HepG2 (cell line): ENCODE data around the gene NUFIP1. TPM values are rescaled to one million over a fixed set of nuclear protein-coding genes. Genes with fewer than 3 reads are reported as not detected.

Experiments
- AFF4 ChIP-seq: sonication (generic); formaldehyde crosslinking; IDR thresholded peaks from 2 replicates; pipeline ENCODE4 v1.4.0; 2020; ENCODE audit warnings: missing genetic modification reagents
- ASH2L ChIP-seq: fragments of 300-600, 200-600 bp; sonication (generic); IDR thresholded peaks from 2 replicates; pipeline ENCODE4 v1.7.0; 2017; ENCODE audit warnings: low read depth, mild to moderate bottlenecking, moderate library complexity, mixed read lengths, low read length; ENCODE audit not compliant: insufficient read length
- CAMTA2 ChIP-seq: sonication (generic); formaldehyde crosslinking; IDR thresholded peaks from 2 replicates; pipeline ENCODE4 v1.4.0; 2020; ENCODE audit warnings: mild to moderate bottlenecking, missing genetic modification reagents, borderline replicate concordance
- FOXJ3 ChIP-seq: sonication (generic); formaldehyde crosslinking; IDR thresholded peaks from 2 replicates; pipeline ENCODE4 v1.4.0; 2020; ENCODE audit warnings: missing genetic modification reagents, mild to moderate bottlenecking, borderline replicate concordance
- FOXO1 ChIP-seq: sonication (generic); formaldehyde crosslinking; IDR thresholded peaks from 2 replicates; pipeline ENCODE4 v1.4.0; 2020; ENCODE audit warnings: missing genetic modification reagents
- HNRNPUL1 ChIP-seq: fragments of 200-400 bp; formaldehyde crosslinking; IDR thresholded peaks from 2 replicates; pipeline ENCODE4 v1.6.1; 2017; ENCODE audit warnings: low read depth, mild to moderate bottlenecking, low read length, moderate library complexity
- POLR2A ChIP-seq, 2 experiments: IDR thresholded peaks; 2 replicates each; pipeline ENCODE4 v1.6.1; 2011; ENCODE audit warnings: low read depth in 2 of 2, low read length in 2 of 2, mild to moderate bottlenecking in 1 of 2, moderate library complexity in 1 of 2; ENCODE audit not compliant: insufficient read depth in 1 of 2
- RCOR2 ChIP-seq: IDR thresholded peaks from 2 replicates; pipeline ENCODE4 v1.6.1; 2016; ENCODE audit warnings: missing biosample characterization, missing genetic modification reagents
- SNAI1 ChIP-seq: sonication (generic); formaldehyde crosslinking; IDR thresholded peaks from 2 replicates; pipeline ENCODE4 v1.5.0; 2020; ENCODE audit warnings: mild to moderate bottlenecking, missing genetic modification reagents, borderline replicate concordance
- SP1 ChIP-seq, 2 experiments: fragments of 450-650 bp in 1 of 2; sonication (generic) in 1 of 2; formaldehyde crosslinking in 1 of 2; IDR thresholded peaks; 2 replicates each; pipeline versions ENCODE4 v1.4.0 to v1.6.1; 2016 to 2020; ENCODE audit warnings: missing genetic modification reagents in 1 of 2
- SUZ12 ChIP-seq: fragments of 150-350 bp; IDR thresholded peaks from 2 replicates; pipeline ENCODE4 v1.6.1; 2014; ENCODE audit warnings: low read depth, low read length
- TARDBP ChIP-seq: sonication (generic); formaldehyde crosslinking; IDR thresholded peaks from 2 replicates; pipeline ENCODE4 v1.8.0; 2022; ENCODE audit warnings: mild to moderate bottlenecking, missing genetic modification reagents
- ZBTB1 ChIP-seq: sonication (generic); formaldehyde crosslinking; IDR thresholded peaks from 2 replicates; pipeline ENCODE4 v1.4.0; 2020; ENCODE audit warnings: missing genetic modification reagents, borderline replicate concordance
- ZBTB38 ChIP-seq: sonication (generic); formaldehyde crosslinking; IDR thresholded peaks from 2 replicates; pipeline ENCODE4 v1.5.1; 2020; ENCODE audit warnings: mild to moderate bottlenecking, missing genetic modification reagents
- ZFY ChIP-seq: sonication (generic); formaldehyde crosslinking; IDR thresholded peaks from 2 replicates; pipeline ENCODE4 v1.4.0; 2020; ENCODE audit warnings: missing genetic modification reagents
- ZGPAT ChIP-seq: IDR thresholded peaks from 2 replicates; pipeline ENCODE4 v1.6.1; 2016; ENCODE audit warnings: mild to moderate bottlenecking
- ZMYM2 ChIP-seq: sonication (generic); formaldehyde crosslinking; IDR thresholded peaks from 2 replicates; pipeline ENCODE4 v1.8.0; 2022; ENCODE audit warnings: mild to moderate bottlenecking, missing genetic modification reagents
- ZNF292 ChIP-seq: sonication (generic); formaldehyde crosslinking; IDR thresholded peaks from 2 replicates; pipeline ENCODE4 v1.8.1; 2022; ENCODE audit warnings: mild to moderate bottlenecking, low read depth, missing genetic modification reagents, borderline replicate concordance
- ZNF350 ChIP-seq: sonication (generic); formaldehyde crosslinking; IDR thresholded peaks from 2 replicates; pipeline ENCODE4 v1.4.0; 2020; ENCODE audit warnings: mild to moderate bottlenecking, low read depth, missing genetic modification reagents, borderline replicate concordance
- ZNF354B ChIP-seq: sonication (generic); formaldehyde crosslinking; IDR thresholded peaks from 2 replicates; pipeline ENCODE4 v1.8.0; 2022; ENCODE audit warnings: mild to moderate bottlenecking, missing genetic modification reagents
- ZNF552 ChIP-seq: sonication (generic); formaldehyde crosslinking; IDR thresholded peaks from 2 replicates; pipeline ENCODE4 v1.9.0; 2022; ENCODE audit warnings: missing genetic modification reagents, mild to moderate bottlenecking, borderline replicate concordance
- ZNF672 ChIP-seq: sonication (generic); formaldehyde crosslinking; IDR thresholded peaks from 2 replicates; pipeline ENCODE4 v1.8.1; 2022; ENCODE audit warnings: missing genetic modification reagents
- ZNF724P ChIP-seq: sonication (generic); formaldehyde crosslinking; IDR thresholded peaks from 2 replicates; pipeline ENCODE4 v1.8.0; 2022; ENCODE audit warnings: missing genetic modification reagents, borderline replicate concordance
- ZNF776 ChIP-seq: sonication (generic); formaldehyde crosslinking; IDR thresholded peaks from 2 replicates; pipeline ENCODE4 v1.4.0; 2020; ENCODE audit warnings: mild to moderate bottlenecking, missing genetic modification reagents
- ZSCAN30 ChIP-seq: sonication (generic); formaldehyde crosslinking; IDR thresholded peaks from 2 replicates; pipeline ENCODE4 v1.5.0; 2020; ENCODE audit warnings: mild to moderate bottlenecking, missing genetic modification reagents
- polyA plus RNA-seq, 8 experiments: library from polyadenylated mRNA; depleted of rRNA in 3 of 8; stranded (reverse) in 7 of 8; unstranded in 1 of 8; fragments of >200 nt; fragmentation: Illumina TruSeq in 4 of 8; extraction: Trizol in 4 of 8; gene quantifications; 2 replicates each; pipeline versions ENCODE4 v1.2.1 to v1.2.3, GENCODE V29; 2011 to 2016; ENCODE audit warnings: low read depth in 4 of 8, missing spikeins in 1 of 8, mixed read lengths in 1 of 8; ENCODE audit not compliant: insufficient read depth in 1 of 8
- total RNA-seq, 5 experiments: library from RNA; depleted of rRNA; stranded (reverse); fragments of >200 nt; fragmentation: Illumina TruSeq; extraction: Trizol; gene quantifications; 2 replicates each; pipeline ENCODE4 v1.2.3, GENCODE V29; 2016; ENCODE audit warnings: low read depth in 1 of 5

The NUFIP1 gene
- total and polyA plus RNA-seq, 2 of the 13 experiments (the other 11 are each of a cell fraction or from before 2014, with no cell fraction given): 1.9 to 10.3 TPM

- TF ChIP-seq ZFY (CRISPR knock-in tag) (peak; percentile 70; the same call in 1 of the 2 replicates), FOXJ3 (CRISPR knock-in tag) (0 out of 2 replicates have a peak, but pooled peaks have one; percentile 8), ZBTB1 (no peak), TARDBP (CRISPR knock-in tag) (peak; percentile 72), ZBTB38 (CRISPR knock-in tag) (no peak), RCOR2 (no peak; the same call in 1 of the 2 replicates), CAMTA2 (no peak), SP1 (IDR thresholded peaks at IDR 0.05) (no peak), SP1 (CRISPR knock-in tag; IDR thresholded peaks at IDR 0.05) (0 out of 2 replicates have a peak, but pooled peaks have one; percentile 30), ZMYM2 (CRISPR knock-in tag) (peak; percentile 59), POLR2A (IDR thresholded peaks at IDR 0.05; ENCODE audit: insufficient read depth in 1 of 2, low read depth in 2 of 2, low read length in 2 of 2) (peak in 1 of 2 experiments; percentile 18; a peak in 3 of 4 replicates), ZNF776 (CRISPR knock-in tag) (no peak), ZNF354B (CRISPR knock-in tag) (peak; percentile 77; the same call in 1 of the 2 replicates), ZNF672 (no peak), ZNF350 (CRISPR knock-in tag) (peak; percentile 49; the same call in 1 of the 2 replicates), SNAI1 (CRISPR knock-in tag) (no peak), ASH2L (no peak), SUZ12 (no peak), HNRNPUL1 (no peak), FOXO1 (CRISPR knock-in tag) (no peak), ZNF552 (no peak), ZGPAT (CRISPR knock-in tag) (peak; percentile 68; the same call in 1 of the 2 replicates), ZSCAN30 (peak; percentile 89; the same call in 1 of the 2 replicates), ZNF292 (CRISPR knock-in tag) (peak; percentile 83), AFF4 (CRISPR knock-in tag) (0 out of 2 replicates have a peak, but pooled peaks have one; percentile 1), ZNF724P (CRISPR knock-in tag) (no peak; the same call in 1 of the 2 replicates)
Observed at GRCh38 chr13:44918326-44919103, 70.8 kb downstream of the NUFIP1 start (continued).
